Upper lobe of right lung (tissue), 1 donor: ENCODE results near the gene TIGAR. TPM values are rescaled to one million over a fixed set of nuclear protein-coding genes. Genes with fewer than 3 reads are reported as not detected.

Experiments used
- ATAC-seq: fragments of 200-7000 bp; cut with Tn5 transposase; one replicate; pipeline ENCODE4 v1.9.1; 2020; ENCODE audit warnings: mild to moderate bottlenecking, moderate library complexity
- DNase-seq: peaks from one replicate; pipeline ENCODE4 v3.0.0-alpha.2; 2020
- H3K27ac ChIP-seq: fragments of 200-600 bp; one replicate; pipeline ENCODE4 v1.8.0; 2022
- H3K27me3 ChIP-seq: fragments of 200-600 bp; one replicate; pipeline ENCODE4 v1.8.0; 2022; ENCODE audit warnings: mild to moderate bottlenecking
- H3K36me3 ChIP-seq: fragments of 200-600 bp; one replicate; pipeline ENCODE4 v1.8.0; 2022
- H3K4me1 ChIP-seq: fragments of 200-600 bp; one replicate; pipeline ENCODE4 v1.8.0; 2022
- H3K4me3 ChIP-seq: fragments of 200-600 bp; one replicate; pipeline ENCODE4 v1.8.0; 2022; ENCODE audit warnings: mild to moderate bottlenecking
- H3K9me3 ChIP-seq: fragments of 200-600 bp; one replicate; pipeline ENCODE4 v1.8.0; 2022
- intact Hi-C: fragments of 100-400 bp; cut with DNase I; formaldehyde crosslinking; loops from one replicate; pipeline ENCODE4 v1.11.0; 2022
- total RNA-seq: library from RNA; stranded (reverse); fragmentation: NEBNext Ultra II Directional; extraction: Animal tissue kit (Norgen Biotek cat#: 25700); gene quantifications from one replicate; pipeline ENCODE4 v1.2.1, GENCODE V29; 2021
- TF ChIP-seq, protein P1 (sequence below): fragments of 200-600 bp; IDR thresholded peaks from one replicate; pipeline ENCODE4 v1.8.0; 2022; ENCODE audit warnings: antibody characterized with exemption
- donor health status: DM: no; HTN: yes; CAD: no; lungs with severe emphysema.

Gene TIGAR
- total RNA-seq, 1 donor from 2014 or later = 20.0 TPM

- Histone ChIP-seq H3K4me3 (no peak overlapping the region), H3K27me3 (peaks cover 11% of the 10 kb centered on the region), H3K9me3 (no peaks in the 10 kb centered on the region), H3K27ac (no peak overlapping the region), H3K4me1 (no peaks in the 10 kb centered on the region), H3K36me3 (no peaks in the 10 kb centered on the region)
- intact Hi-C loops = no loop called here
- TF ChIP-seq, protein P1, sequence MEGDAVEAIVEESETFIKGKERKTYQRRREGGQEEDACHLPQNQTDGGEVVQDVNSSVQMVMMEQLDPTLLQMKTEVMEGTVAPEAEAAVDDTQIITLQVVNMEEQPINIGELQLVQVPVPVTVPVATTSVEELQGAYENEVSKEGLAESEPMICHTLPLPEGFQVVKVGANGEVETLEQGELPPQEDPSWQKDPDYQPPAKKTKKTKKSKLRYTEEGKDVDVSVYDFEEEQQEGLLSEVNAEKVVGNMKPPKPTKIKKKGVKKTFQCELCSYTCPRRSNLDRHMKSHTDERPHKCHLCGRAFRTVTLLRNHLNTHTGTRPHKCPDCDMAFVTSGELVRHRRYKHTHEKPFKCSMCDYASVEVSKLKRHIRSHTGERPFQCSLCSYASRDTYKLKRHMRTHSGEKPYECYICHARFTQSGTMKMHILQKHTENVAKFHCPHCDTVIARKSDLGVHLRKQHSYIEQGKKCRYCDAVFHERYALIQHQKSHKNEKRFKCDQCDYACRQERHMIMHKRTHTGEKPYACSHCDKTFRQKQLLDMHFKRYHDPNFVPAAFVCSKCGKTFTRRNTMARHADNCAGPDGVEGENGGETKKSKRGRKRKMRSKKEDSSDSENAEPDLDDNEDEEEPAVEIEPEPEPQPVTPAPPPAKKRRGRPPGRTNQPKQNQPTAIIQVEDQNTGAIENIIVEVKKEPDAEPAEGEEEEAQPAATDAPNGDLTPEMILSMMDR = no peak
- no peak for ATAC-seq
- no peak for DNase-seq
These were observed 74.8 kb downstream of the TIGAR start for GRCh38 chr12:4395818-4396217.

DNA sequence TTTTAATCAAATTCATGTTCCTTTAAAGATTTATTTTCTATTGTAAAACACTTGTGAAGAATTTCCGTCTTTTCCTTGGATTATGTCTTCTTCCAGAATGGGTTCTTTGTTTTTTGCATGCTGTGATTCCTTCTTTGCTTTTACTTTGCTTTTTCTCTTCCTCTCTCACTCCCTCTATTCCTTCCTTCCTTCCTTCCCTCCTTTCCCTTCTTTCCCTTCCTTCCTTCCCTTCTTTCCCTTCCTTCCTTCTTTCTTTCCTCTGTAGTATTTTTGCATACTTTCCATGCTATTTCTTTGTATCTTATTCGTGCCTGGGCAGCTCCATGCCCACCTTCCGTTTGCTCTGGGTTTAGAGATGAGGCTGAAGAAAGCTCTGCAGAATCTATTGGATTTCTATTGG, 80.1 kb downstream of the TIGAR start:
- Histone ChIP-seq H3K9me3 (no peaks in the 10 kb centered on the region), H3K4me3 (no peak overlapping the region), H3K4me1 (no peaks in the 10 kb centered on the region), H3K27ac (no peak overlapping the region), H3K36me3 (no peaks in the 10 kb centered on the region), H3K27me3 (peaks cover 2% of the 10 kb centered on the region)
- intact Hi-C loops = no loop called here
- DNase-seq = no peak
- TF ChIP-seq, protein P1 = no peak
- ATAC-seq = no peak

- Histone ChIP-seq H3K4me3 (no peak overlapping the region), H3K27ac (no peak overlapping the region)
These were observed 82.0 kb downstream of the TIGAR start for GRCh38 chr12:4402996-4403395.

More at GRCh38 chr12:4402996-4403395, 82.0 kb downstream of the TIGAR start:
- intact Hi-C loops = no loop called here
- TF ChIP-seq, protein P1 = no peak
- Histone ChIP-seq H3K27me3 (no peaks in the 10 kb centered on the region), H3K4me1 (no peaks in the 10 kb centered on the region), H3K9me3 (no peaks in the 10 kb centered on the region), H3K36me3 (no peaks in the 10 kb centered on the region)
- DNase-seq = no peak
- ATAC-seq = no peak

Other genes starting within 250 kb of the TIGAR start
- gene CCND2, start 47.5 kb upstream of the TIGAR start, total RNA-seq = 94.2 TPM
- not detected for gene FGF23, start 58.5 kb downstream of the TIGAR start, total RNA-seq
- not detected for gene FGF6, start 124.6 kb downstream of the TIGAR start, total RNA-seq
- gene RAD51AP1, start 217.7 kb downstream of the TIGAR start, total RNA-seq = 0.84 TPM
- 30.1 TPM for gene DYRK4, start 241.0 kb downstream of the TIGAR start, total RNA-seq